ENCODE measurements around the gene STX2.
"Not testable (repeated sequence)": the region's sequence is repeated elsewhere in the genome, so short reads cannot be mapped to it uniquely, and the experiment has no call there.

The STX2 gene

DNA sequence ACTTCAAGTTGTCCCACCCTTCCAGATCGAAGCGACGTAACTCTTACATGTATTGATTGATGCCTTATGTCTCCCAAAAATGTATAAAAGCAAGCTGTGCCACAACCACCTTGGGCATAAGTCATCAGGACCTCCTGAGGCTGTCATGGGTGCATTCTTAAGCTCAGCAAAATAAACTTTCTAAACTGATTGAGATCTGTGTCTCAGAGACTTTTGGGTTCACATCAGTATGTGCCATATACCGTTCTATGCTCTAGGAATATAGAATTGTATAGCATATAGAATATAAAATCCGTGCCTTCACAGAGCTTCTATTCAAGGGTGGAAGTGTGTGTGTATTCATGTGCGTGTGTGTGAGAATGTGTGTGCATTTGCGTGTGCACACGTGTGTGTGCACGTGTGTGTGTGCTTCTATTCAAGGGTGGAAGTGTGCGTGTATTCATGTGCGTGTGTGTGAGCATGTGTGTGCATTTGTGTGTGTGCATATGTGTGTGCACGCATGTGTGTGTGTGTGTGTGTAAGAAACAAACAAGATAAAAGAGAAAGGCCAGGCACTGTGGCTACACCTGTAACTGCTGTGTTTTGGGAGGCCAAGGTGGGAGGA lies 11.5 kb upstream of the STX2 start:
- WGBS, 2 donors (ENCODE audit: extremely low coverage in 2 of 2, insufficient read length in 2 of 2, insufficient replicate concordance in 1 of 2) = no CpG with 5 or more reads among the region's 12 CpGs
- no peak for DNase-seq (ENCODE audit: low spot score)

DNA sequence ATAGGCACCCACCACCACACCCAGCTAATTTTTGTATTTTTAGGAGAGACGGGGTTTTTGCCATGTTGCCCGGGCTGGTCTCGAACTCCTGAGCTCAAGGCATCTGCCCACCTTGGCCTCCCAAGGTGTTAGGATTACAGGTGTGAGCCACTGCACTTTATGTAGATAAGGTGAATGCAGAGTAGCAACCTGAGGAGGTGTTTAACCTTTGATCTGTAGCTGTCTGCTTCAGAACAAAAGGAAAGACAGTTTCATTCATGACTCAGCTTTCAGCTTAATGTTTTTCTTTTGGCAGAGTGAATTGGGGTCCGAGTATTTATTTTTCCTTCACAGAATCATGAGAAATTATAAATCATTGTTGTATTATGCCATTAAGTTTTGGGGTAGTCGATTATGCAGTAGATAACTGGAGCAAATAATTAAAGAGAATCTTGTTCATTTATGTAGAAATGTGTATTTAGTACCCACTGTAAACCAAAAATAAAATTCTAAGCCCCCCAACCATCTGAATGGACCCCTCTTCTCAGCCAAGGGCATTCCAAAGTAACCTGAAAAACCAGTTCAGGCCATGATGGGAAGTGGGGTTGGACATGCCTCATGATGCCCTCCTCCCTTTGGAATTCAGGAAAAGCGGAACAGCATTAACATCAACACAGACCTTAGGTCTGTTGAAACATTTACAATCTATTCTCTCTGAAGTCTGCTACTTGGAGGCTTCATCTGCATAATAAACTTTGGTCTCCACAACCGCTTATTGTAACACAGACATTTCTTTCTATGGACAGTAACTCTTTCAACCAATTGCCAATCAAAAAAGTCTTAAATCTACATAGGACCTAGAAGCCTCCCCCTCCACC lies 10.7 kb upstream of the STX2 start:
- Histone ChIP-seq H3K9me3 (replicated peaks in 1 of 2; ENCODE audit: control insufficient read depth in 2 of 2, insufficient read depth in 1 of 2, low read depth in 1 of 2, low read length in 2 of 2) (peaks cover 0 to 2% of the 10 kb centered on the region in 2 donors), H3K4ac (ENCODE audit: low read length) (no peak overlapping the region), H4K91ac (ENCODE audit: low read depth, low read length, poor library complexity) (no peak overlapping the region), H3K9ac (ENCODE audit: low read depth, low read length, poor library complexity) (no peak overlapping the region), H3K4me1 (ENCODE audit: control insufficient read depth in 2 of 2, insufficient read depth in 1 of 2, low read depth in 1 of 2, low read length in 2 of 2) (peaks cover 5 to 8% of the 10 kb centered on the region in 2 donors), H2BK15ac (ENCODE audit: low read length) (no peak overlapping the region), H2BK12ac (ENCODE audit: low read length) (no peak overlapping the region), H3K14ac (ENCODE audit: low read length) (no peak overlapping the region), H3K79me1 (ENCODE audit: low read depth, low read length) (no peaks in the 10 kb centered on the region), H3K27ac (replicated peaks; ENCODE audit: low read length) (no peak overlapping the region), H3K27me3 (ENCODE audit: control insufficient read depth in 3 of 3, insufficient read depth in 3 of 3, low read depth in 1 of 3, low read length in 3 of 3) (peaks cover 0 to 6% (median 2%) of the 10 kb centered on the region in 3 experiments), H3K4me3 (ENCODE audit: low read length in 2 of 2) (no peak overlapping the region), H3K4me2 (ENCODE audit: insufficient read depth, low read length, poor library complexity, severe bottlenecking) (no peak overlapping the region), H2AK5ac (ENCODE audit: low read depth, low read length) (no peak overlapping the region), H4K8ac (ENCODE audit: low read depth, low read length) (no peak overlapping the region), H2AFZ (ENCODE audit: low read length) (no peak overlapping the region), H2BK120ac (ENCODE audit: low read depth, low read length) (no peak overlapping the region), H2BK5ac (ENCODE audit: low read length) (no peak overlapping the region), H3K23ac (ENCODE audit: low read depth, low read length, poor library complexity) (no peak overlapping the region), H3K36me3 (replicated peaks in 1 of 2; ENCODE audit: control insufficient read depth in 2 of 2, insufficient read depth in 2 of 2, low read length in 2 of 2) (no peaks in the 10 kb centered on the region), H3K18ac (ENCODE audit: low read length) (no peak overlapping the region)
- WGBS, 2 donors (ENCODE audit: extremely low coverage in 2 of 2, insufficient read length in 2 of 2, insufficient replicate concordance in 1 of 2) = no CpG with 5 or more reads among the region's 7 CpGs
- no peak for DNase-seq (ENCODE audit: low spot score)

More for the DNA sequence above, 11.5 kb upstream of the STX2 start:
- no peak overlapping the region for H2AK5ac ChIP-seq (ENCODE audit: low read depth, low read length)
- H3K36me3 ChIP-seq (replicated peaks in 1 of 2; ENCODE audit: control insufficient read depth in 2 of 2, insufficient read depth in 2 of 2, low read length in 2 of 2) = no peaks in the 10 kb centered on the region
- peaks cover 0 to 3% (median 2%) of the 10 kb centered on the region in 3 experiments for H3K27me3 ChIP-seq (ENCODE audit: control insufficient read depth in 3 of 3, insufficient read depth in 3 of 3, low read depth in 1 of 3, low read length in 3 of 3)
- no peak overlapping the region for H4K91ac ChIP-seq (ENCODE audit: low read depth, low read length, poor library complexity)
- no peak overlapping the region for H3K9ac ChIP-seq (ENCODE audit: low read depth, low read length, poor library complexity)
- peaks cover 5 to 8% of the 10 kb centered on the region in 2 donors for H3K4me1 ChIP-seq (ENCODE audit: control insufficient read depth in 2 of 2, insufficient read depth in 1 of 2, low read depth in 1 of 2, low read length in 2 of 2)
- H3K23ac ChIP-seq (ENCODE audit: low read depth, low read length, poor library complexity) = no peak overlapping the region
- H3K79me1 ChIP-seq (ENCODE audit: low read depth, low read length) = no peaks in the 10 kb centered on the region
- H2AFZ ChIP-seq (ENCODE audit: low read length) = no peak overlapping the region
- no peak overlapping the region for H3K4me3 ChIP-seq (ENCODE audit: low read length in 2 of 2)
- no peak overlapping the region for H3K18ac ChIP-seq (ENCODE audit: low read length)
- no peak overlapping the region for H3K4ac ChIP-seq (ENCODE audit: low read length)
- H3K27ac ChIP-seq (replicated peaks; ENCODE audit: low read length) = no peak overlapping the region
- H3K9me3 ChIP-seq (replicated peaks in 1 of 2; ENCODE audit: control insufficient read depth in 2 of 2, insufficient read depth in 1 of 2, low read depth in 1 of 2, low read length in 2 of 2) = peaks cover 0 to 2% of the 10 kb centered on the region in 2 donors
- no peak overlapping the region for H2BK120ac ChIP-seq (ENCODE audit: low read depth, low read length)
- H2BK12ac ChIP-seq (ENCODE audit: low read length) = no peak overlapping the region
- H4K8ac ChIP-seq (ENCODE audit: low read depth, low read length) = no peak overlapping the region
- H2BK15ac ChIP-seq (ENCODE audit: low read length) = no peak overlapping the region
- no peak overlapping the region for H2BK5ac ChIP-seq (ENCODE audit: low read length)
- H3K14ac ChIP-seq (ENCODE audit: low read length) = peak overlapping the region; percentile 31
- no peak overlapping the region for H3K4me2 ChIP-seq (ENCODE audit: insufficient read depth, low read length, poor library complexity, severe bottlenecking)

GRCh38 chr12:130848785-130849305 lies 9.8 kb upstream of the STX2 start:
- not testable (repeated sequence) for H4K91ac ChIP-seq (ENCODE audit: low read depth, low read length, poor library complexity); H3K4me1 ChIP-seq (ENCODE audit: control insufficient read depth in 2 of 2, insufficient read depth in 1 of 2, low read depth in 1 of 2, low read length in 2 of 2); H2BK5ac ChIP-seq (ENCODE audit: low read length); H2BK12ac ChIP-seq (ENCODE audit: low read length); H3K27ac ChIP-seq (replicated peaks; ENCODE audit: low read length); H4K8ac ChIP-seq (ENCODE audit: low read depth, low read length); H2BK120ac ChIP-seq (ENCODE audit: low read depth, low read length); H2AFZ ChIP-seq (ENCODE audit: low read length); H3K14ac ChIP-seq (ENCODE audit: low read length); H3K9ac ChIP-seq (ENCODE audit: low read depth, low read length, poor library complexity); H3K27me3 ChIP-seq (ENCODE audit: control insufficient read depth in 3 of 3, insufficient read depth in 3 of 3, low read depth in 1 of 3, low read length in 3 of 3); H2BK15ac ChIP-seq (ENCODE audit: low read length); H3K23ac ChIP-seq (ENCODE audit: low read depth, low read length, poor library complexity); H3K36me3 ChIP-seq (replicated peaks in 1 of 2; ENCODE audit: control insufficient read depth in 2 of 2, insufficient read depth in 2 of 2, low read length in 2 of 2); DNase-seq (ENCODE audit: low spot score); H3K4ac ChIP-seq (ENCODE audit: low read length); H3K79me1 ChIP-seq (ENCODE audit: low read depth, low read length); H3K4me2 ChIP-seq (ENCODE audit: insufficient read depth, low read length, poor library complexity, severe bottlenecking); H3K18ac ChIP-seq (ENCODE audit: low read length); H2AK5ac ChIP-seq (ENCODE audit: low read depth, low read length); H3K9me3 ChIP-seq (replicated peaks in 1 of 2; ENCODE audit: control insufficient read depth in 2 of 2, insufficient read depth in 1 of 2, low read depth in 1 of 2, low read length in 2 of 2); H3K4me3 ChIP-seq (ENCODE audit: low read length in 2 of 2)
- whole genome bisulfite sequencing, 2 donors (ENCODE audit: extremely low coverage in 2 of 2, insufficient read length in 2 of 2, insufficient replicate concordance in 1 of 2) = no CpG with 5 or more reads among the region's 1 CpG

DNA sequence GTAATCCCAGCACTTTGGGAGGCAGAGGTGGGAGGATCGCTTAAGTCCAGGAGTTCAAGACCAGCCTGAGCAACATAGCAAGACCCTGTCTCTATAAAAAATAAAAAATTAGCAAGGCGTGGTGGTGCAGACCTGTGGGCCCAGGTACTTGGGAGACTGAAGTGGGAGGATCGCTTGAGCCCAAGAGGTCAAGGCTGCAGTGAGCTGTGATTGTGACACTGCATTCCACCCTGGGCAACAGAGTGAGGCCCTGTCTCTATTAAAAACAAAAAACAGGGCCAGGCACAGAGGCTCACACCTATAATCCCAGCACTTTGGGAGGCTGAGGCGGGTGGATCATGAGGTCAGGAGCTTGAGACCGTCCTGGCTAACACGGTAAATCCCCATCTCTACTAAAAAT lies 9.1 kb upstream of the STX2 start:
- not testable (repeated sequence) for H3K4me1 ChIP-seq (ENCODE audit: control insufficient read depth in 2 of 2, insufficient read depth in 1 of 2, low read depth in 1 of 2, low read length in 2 of 2); H2AFZ ChIP-seq (ENCODE audit: low read length); H3K9me3 ChIP-seq (replicated peaks in 1 of 2; ENCODE audit: control insufficient read depth in 2 of 2, insufficient read depth in 1 of 2, low read depth in 1 of 2, low read length in 2 of 2); DNase-seq (ENCODE audit: low spot score); H3K27me3 ChIP-seq (ENCODE audit: control insufficient read depth in 3 of 3, insufficient read depth in 3 of 3, low read depth in 1 of 3, low read length in 3 of 3); H3K9ac ChIP-seq (ENCODE audit: low read depth, low read length, poor library complexity); H3K14ac ChIP-seq (ENCODE audit: low read length); H4K91ac ChIP-seq (ENCODE audit: low read depth, low read length, poor library complexity); H3K79me1 ChIP-seq (ENCODE audit: low read depth, low read length); H3K18ac ChIP-seq (ENCODE audit: low read length); H3K27ac ChIP-seq (replicated peaks; ENCODE audit: low read length); H3K4ac ChIP-seq (ENCODE audit: low read length); H3K36me3 ChIP-seq (replicated peaks in 1 of 2; ENCODE audit: control insufficient read depth in 2 of 2, insufficient read depth in 2 of 2, low read length in 2 of 2); H3K4me2 ChIP-seq (ENCODE audit: insufficient read depth, low read length, poor library complexity, severe bottlenecking); H3K4me3 ChIP-seq (ENCODE audit: low read length in 2 of 2); H3K23ac ChIP-seq (ENCODE audit: low read depth, low read length, poor library complexity); H2BK5ac ChIP-seq (ENCODE audit: low read length); H4K8ac ChIP-seq (ENCODE audit: low read depth, low read length); H2BK12ac ChIP-seq (ENCODE audit: low read length); H2AK5ac ChIP-seq (ENCODE audit: low read depth, low read length); H2BK120ac ChIP-seq (ENCODE audit: low read depth, low read length); H2BK15ac ChIP-seq (ENCODE audit: low read length)
- WGBS, 2 donors (ENCODE audit: extremely low coverage in 2 of 2, insufficient read length in 2 of 2, insufficient replicate concordance in 1 of 2) = no CpG with 5 or more reads among the region's 6 CpGs
